ENCODE data around the gene TIMP2.
"Not testable (repeated sequence)": the region's sequence is repeated elsewhere in the genome, so short reads cannot be mapped to it uniquely, and the experiment has no call there.

The TIMP2 gene

DNA sequence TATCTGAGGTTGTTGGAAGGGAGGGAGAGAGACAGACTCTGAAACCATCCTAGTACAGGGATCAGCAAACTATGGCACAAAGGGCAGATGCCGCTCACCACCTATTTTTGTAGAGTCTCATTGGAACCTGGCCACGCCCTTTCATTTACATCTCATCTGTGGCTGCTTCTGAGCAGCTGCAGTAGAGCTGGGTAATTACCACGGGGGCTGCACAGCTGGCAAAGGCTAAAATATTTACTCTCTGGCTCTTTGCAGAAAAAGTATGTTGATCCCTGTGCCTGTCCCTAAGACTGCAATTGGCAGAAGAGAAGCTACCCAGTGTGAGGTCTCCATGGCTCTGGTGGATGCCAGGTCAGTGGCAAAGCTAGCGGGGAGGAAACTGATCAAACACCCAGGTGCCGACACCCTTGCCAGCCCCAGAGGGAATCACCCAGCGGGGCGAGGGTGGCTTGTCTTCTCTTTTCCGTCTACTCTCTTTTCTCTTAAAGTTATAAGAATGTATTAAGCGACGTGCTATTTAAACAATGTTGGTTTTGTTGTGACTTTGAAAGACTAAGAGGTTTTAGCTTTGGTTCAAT, 36.2 kb downstream of the TIMP2 start:
- no peak for DNase-seq (ENCODE audit: low read depth)

DNA sequence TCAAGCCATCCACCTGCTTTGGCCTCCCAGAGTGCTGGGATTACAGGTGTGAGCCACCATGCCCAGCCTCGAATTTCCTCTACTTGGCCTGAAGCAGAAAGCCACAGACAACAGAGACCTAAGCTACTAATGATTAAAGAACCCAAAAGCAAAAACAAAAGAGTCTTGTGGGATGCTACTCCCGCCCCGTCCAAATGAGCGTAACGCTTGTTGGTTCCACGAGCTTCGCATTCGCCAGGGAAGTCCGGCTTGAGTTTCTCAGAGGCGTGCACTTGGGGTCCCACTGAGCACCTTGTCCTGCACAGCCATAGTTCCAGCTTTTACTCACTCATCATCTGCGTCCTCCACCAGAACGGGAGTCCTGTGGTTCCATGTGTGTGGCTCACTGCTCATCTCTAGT, 38.2 kb downstream of the TIMP2 start:
- DNase-seq (ENCODE audit: low read depth) = no peak

DNA sequence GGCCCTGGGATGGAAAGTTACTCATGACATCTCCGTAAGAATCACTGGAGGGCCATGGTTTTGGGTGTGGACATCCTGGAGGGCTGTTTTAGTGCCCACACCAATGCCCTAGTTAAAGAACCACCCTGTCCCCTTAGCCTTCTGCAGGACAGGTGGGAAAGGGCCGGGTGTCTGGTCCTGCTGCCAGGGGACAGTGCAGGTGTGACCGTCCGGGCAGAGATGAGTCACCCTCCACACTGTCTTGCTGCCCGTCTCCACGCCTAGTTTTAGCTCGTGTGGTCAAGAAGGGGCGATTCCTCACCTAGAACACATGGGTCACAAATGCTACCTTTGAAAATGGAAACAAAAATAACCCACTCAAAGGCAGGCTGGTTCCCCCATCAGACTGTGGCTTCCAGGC, 39.2 kb downstream of the TIMP2 start:
- no peak for DNase-seq (ENCODE audit: low read depth)

DNA sequence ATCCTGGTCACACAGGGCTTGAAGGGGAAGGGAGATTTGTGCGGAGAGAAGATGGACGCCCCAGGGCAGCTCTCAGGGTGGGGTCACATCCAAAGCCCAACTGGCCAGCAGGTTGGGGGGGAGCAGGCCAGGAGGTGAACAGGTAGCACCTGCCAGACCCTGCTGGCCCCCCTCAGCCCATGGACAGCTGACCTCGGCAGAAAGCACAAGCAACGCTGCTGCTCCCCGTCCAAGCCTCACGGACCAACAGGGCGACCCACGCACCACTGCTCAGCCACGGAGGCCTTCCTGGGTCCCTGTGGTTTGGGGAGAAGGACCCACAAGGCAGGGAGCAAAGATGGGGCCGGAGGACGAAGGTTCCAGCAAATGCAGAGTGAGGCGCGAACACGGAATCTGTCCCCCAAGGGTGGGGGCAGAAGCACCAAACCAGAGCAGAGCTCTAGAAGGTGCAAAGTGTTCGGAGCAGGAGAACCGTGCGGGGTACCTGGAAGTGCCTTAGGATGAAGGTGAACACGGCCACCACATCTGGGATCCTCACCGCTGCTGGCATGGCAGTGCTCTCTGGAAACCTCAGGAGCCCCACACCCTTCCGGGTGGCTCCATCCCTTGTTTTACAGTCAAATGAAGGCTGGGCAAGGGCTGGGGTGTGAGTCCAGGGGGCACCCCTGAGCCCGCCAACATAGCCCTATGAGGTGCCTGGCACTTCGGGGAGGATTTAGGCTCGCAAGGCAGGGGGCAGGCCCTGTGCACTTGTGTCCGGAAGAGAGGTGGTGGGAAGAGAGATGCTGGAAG, 40.1 kb downstream of the TIMP2 start:
- no peak for DNase-seq (ENCODE audit: low read depth)

GRCh38 chr17:78884148-78884825, 40.9 kb downstream of the TIMP2 start:
- DNase-seq (ENCODE audit: low read depth) = no peak

- no peak for DNase-seq (ENCODE audit: low read depth)
Observed at GRCh38 chr17:78883533-78884131, 41.6 kb downstream of the TIMP2 start.

- no peak for DNase-seq (ENCODE audit: low read depth)
Observed at GRCh38 chr17:78883089-78883532, 42.1 kb downstream of the TIMP2 start.

DNA sequence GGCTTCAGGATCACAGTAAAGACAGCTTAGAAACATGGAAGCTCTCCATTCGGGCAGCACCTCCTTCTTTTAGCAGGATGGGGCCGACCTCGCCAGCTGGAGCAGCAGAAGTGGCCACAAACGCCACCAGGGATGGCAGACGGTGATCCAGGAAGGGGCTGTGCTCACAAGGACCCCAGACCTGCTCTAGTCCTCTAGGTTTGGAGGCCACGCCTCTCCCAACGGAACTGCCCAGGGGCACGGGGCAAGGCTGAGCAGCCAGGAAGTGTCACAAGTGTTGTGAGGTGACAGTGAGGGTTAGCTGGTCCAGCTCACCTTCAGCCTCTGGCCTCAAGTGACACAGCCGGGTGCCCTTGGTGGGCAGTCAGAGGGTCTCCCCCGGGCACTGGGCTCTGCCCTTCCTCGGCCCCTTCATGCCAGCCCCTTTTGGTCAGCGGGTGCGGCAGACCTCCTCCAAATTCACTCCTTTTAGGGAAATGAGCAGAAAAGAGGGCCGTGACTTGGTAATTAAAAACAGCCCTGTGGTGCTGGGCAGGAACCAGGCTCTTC, 42.6 kb downstream of the TIMP2 start:
- no peak for DNase-seq (ENCODE audit: low read depth)

DNA sequence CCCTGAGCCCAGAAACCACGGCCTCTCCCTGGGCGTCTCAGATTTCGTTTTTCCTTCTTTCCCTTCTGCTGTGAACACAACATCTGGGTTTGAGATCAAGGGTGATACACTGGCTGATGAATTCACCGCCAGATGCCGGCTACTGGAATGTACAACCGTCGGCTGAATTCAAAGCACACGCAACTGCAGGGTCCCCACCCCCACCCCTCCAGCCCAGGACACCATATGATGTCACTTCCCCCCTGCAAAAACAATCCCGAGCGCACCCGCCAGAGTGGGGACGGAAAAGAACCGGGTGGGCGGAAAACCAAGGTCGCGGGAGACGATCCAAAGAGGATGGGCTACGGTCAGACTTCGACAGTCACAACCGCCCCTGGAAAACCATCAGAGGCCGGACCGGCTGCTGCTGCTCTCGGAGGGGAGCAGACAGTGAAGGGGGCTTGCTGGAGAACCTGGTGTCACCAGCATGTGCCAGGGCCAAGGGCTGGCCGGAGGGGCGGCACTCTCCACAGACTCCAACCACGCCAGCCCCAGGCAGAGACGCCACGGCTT, 45.5 kb downstream of the TIMP2 start:
- no peak for DNase-seq (ENCODE audit: low read depth)

GRCh38 chr17:78878871-78879527, 46.2 kb downstream of the TIMP2 start:
- DNase-seq (ENCODE audit: low read depth) = no peak

GRCh38 chr17:78878261-78878660, 46.9 kb downstream of the TIMP2 start:
- no peak for DNase-seq (ENCODE audit: low read depth)

DNA sequence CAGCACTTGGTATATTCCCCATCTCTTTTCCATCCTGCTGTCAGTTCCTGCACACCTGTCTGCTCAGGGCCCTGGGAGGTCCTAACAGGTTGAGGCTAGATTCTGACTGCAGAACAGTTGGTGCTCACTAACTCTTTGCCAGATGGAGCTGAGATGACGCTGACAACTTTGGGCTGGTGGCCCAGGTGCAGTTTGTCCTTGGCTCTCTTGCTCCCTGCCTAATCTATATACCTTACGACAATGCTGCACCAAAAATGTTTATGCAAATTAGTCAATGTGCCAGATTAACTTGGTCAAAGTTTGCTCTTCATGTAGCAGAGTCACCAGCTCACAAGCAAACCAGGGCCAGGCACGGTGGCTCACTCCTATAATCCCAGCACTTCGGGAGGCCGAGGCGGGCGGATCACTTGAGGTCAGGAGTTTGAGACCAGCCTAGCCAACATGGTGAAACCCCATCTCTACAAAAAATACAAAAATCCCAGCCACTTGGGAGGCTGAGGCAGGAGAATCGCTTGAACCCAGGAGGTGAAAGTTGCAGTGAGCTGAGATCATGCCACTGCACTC, 48.2 kb downstream of the TIMP2 start:
- not testable (repeated sequence) for DNase-seq (ENCODE audit: low read depth)

GRCh38 chr17:78876094-78876597, 49.0 kb downstream of the TIMP2 start:
- no peak for DNase-seq (ENCODE audit: low read depth)

GRCh38 chr17:78875363-78876093, 49.7 kb downstream of the TIMP2 start:
- DNase-seq (ENCODE audit: low read depth) = no peak

DNA sequence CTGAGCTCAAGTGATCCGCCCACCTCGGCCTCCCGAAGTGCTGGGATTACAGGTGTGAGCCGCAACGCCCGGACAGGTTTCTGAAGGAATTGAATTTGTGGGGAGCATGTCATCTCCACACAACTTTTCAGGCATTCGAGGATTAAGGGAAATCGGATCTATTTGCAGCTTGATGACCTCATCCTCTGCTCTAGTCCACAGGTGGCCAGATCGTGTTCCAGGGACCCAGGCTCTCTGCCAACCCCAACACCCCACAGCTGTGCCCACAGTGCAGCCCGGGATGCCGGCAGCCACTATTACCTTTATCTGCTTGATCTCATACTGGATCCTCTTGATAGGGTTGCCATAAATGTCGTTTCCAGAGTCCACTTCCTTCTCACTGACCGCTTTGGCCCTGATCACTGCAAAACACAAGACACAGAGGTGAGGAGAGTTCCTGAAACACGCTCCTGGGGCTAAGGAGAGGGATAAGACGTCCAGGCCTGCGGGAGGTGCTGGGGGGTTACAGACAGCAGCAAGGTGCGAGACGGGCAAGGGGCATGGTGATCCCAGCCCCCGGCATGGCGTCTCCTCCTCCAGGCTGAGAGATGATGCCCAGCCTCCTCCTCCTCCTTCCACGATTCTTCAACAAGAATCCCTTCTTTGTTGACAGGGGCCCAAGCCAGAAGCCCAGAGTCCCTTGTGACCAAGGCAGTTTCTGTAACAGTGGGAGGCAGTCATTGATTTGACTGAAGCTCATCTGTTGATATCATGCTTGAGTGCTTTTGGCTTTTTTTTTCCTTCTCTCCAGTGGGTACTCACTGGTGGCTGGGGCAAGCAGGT, 51.5 kb downstream of the TIMP2 start:
- DNase-seq (ENCODE audit: low read depth) = no peak

DNA sequence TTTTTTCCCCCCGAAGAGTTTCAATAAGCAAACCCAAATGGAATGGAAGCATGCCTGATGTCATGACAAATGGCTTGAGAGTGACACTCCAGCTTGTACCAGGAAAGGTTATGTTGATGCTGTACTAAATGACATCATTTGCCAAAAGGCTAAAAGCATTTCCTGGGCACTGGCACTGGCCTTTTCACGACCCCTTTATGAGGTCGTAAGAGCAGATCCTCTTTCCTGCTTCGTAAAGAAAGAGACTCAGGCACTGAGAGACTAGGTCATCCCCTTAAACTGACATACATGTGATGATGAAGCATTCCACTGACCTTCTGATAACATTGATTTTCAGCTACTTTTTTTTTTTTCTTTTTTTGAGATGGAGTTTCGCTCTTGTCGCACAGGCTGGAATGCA, 52.7 kb downstream of the TIMP2 start:
- DNase-seq (ENCODE audit: low read depth) = no peak

DNA sequence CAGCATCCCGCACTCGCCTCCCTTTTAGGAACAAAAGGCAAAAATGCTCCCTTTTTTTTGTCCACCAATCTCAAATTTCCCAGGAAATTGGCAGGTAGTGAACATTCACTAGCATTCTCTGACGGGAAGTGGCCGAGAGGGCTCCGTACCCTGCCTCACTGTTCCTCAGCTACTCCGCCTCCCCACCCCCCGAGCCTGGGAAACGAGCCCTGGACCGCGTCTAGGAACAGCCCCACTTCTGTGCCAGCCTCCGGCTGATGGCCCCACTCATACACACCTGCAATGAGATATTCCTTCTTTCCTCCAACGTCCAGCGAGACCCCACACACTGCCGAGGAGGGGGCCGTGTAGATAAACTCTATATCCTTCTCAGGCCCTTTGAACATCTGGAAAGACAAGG, 54.6 kb downstream of the TIMP2 start:
- DNase-seq (ENCODE audit: low read depth) = no peak

- DNase-seq (ENCODE audit: low read depth) = no peak
Observed at GRCh38 chr17:78868391-78868790, 56.8 kb downstream of the TIMP2 start.

DNA sequence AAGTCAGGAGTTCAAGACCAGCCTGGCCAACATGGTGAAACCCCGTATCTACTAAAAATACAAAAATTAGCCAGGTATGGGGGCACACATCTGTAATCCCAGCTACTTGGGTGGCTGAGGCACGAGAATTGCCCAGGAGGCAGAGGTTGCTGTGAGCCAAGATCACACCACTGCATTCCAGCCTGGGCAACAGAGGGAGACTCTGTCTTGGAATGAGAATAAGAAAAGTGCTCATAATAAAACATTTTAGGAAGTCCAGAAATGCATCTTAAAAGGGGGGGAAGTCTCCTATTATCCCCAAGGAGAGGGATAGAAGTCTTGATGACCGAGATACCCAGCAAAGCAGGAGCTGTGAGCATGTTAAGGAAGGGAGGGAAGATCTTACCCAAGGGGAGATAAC, 58.1 kb downstream of the TIMP2 start:
- not testable (repeated sequence) for DNase-seq (ENCODE audit: low read depth)

All from stimulated activated CD8-positive, alpha-beta memory T cell treated with anti-CD3 and anti-CD28 coated beads, Interleukin-15, amount 100 ng/mL, for 24 hours (primary cell).